OCI-LY3 (cell line): Measurements from ENCODE around the gene TNFRSF14.

Experiments used
- H2AFZ ChIP-seq: fragments of 200-600, 300-600 bp; shearing (Covaris generic); 2 replicates; pipeline ENCODE4 v1.6.0; 2014; ENCODE audit warnings: antibody characterized with exemption, low read depth, low read length
- H3K27ac ChIP-seq: fragments of 200-600, 300-600 bp; sonication (generic); 2 replicates; pipeline ENCODE4 v1.5.1; 2014; ENCODE audit warnings: mild to moderate bottlenecking, low read length, moderate library complexity, mixed read lengths
- H3K27me3 ChIP-seq: fragments of 200-600, 300-600 bp; sonication (generic); 2 replicates; pipeline ENCODE4 v1.6.1; 2014; ENCODE audit warnings: low read depth, low read length, mixed read lengths
- H3K36me3 ChIP-seq: fragments of 200-600, 300-600 bp; sonication (generic); replicated peaks from 2 replicates; pipeline ENCODE3; 2014; ENCODE audit warnings: low read depth, low read length, mixed read lengths
- H3K4me1 ChIP-seq: fragments of 300-600, 200-600 bp; sonication (generic); 2 replicates; pipeline ENCODE4 v1.6.1; 2014; ENCODE audit warnings: low read length, mixed read lengths
- H3K4me2 ChIP-seq: fragments of 200-600, 300-600 bp; sonication (generic); 2 replicates; pipeline ENCODE4 v1.6.1; 2014; ENCODE audit warnings: low read length, mixed read lengths
- H3K4me3 ChIP-seq: fragments of 300-600, 200-600 bp; sonication (generic); 2 replicates; pipeline ENCODE4 v1.5.1; 2014; ENCODE audit warnings: antibody characterized with exemption, mild to moderate bottlenecking, low read length, moderate library complexity
- H3K79me2 ChIP-seq: fragments of 300-600, 200-600 bp; shearing (Covaris generic); 2 replicates; pipeline ENCODE4 v1.6.1; 2014; ENCODE audit warnings: mild to moderate bottlenecking, low read length, mixed read lengths
- H3K9ac ChIP-seq: fragments of 300-600, 200-600 bp; shearing (Covaris generic); 2 replicates; pipeline ENCODE4 v1.6.0; 2014; ENCODE audit warnings: mild to moderate bottlenecking, low read length, moderate library complexity
- H3K9me3 ChIP-seq: fragments of 200-600, 300-600 bp; shearing (Covaris generic); 2 replicates; pipeline ENCODE4 v1.6.1; 2014; ENCODE audit warnings: low read length, mixed read lengths; ENCODE audit not compliant: insufficient read depth
- H4K20me1 ChIP-seq: fragments of 200-600, 300-600 bp; sonication (generic); 2 replicates; pipeline ENCODE4 v1.6.1; 2016; ENCODE audit warnings: low read length, mixed read lengths; ENCODE audit not compliant: insufficient read depth
- CTCF ChIP-seq: fragments of 200-600, 300-600 bp; sonication (generic); IDR thresholded peaks from 2 replicates; pipeline ENCODE4 v1.5.1; 2014; ENCODE audit warnings: antibody characterized with exemption, low read length, low read depth
- EZH2phosphoT487 ChIP-seq: fragments of 200-600 bp; shearing (Covaris generic); IDR thresholded peaks from 2 replicates; pipeline ENCODE4 v1.6.1; 2018; ENCODE audit warnings: antibody characterized with exemption, mixed run types, low read depth

TNFRSF14 gene

GRCh38 chr1:2516946-2517345 is 39.2 kb upstream of the TNFRSF14 start:
- Histone ChIP-seq H4K20me1 (peaks cover 11% of the 10 kb centered on the region; the same call in 1 of the 2 replicates), H3K4me1 (no peaks in the 10 kb centered on the region), H3K79me2 (peaks cover 10% of the 10 kb centered on the region; the same call in 1 of the 2 replicates), H3K27ac (no peak overlapping the region), H2AFZ (no peak overlapping the region), H3K36me3 (peaks cover 27% of the 10 kb centered on the region), H3K4me3 (no peak overlapping the region), H3K9me3 (no peaks in the 10 kb centered on the region), H3K9ac (no peak overlapping the region), H3K4me2 (no peak overlapping the region), H3K27me3 (no peaks in the 10 kb centered on the region)
- TF ChIP-seq CTCF (no peak), EZH2phosphoT487 (no peak)

- H3K4me2 ChIP-seq: no peak overlapping the region
These were observed 38.2 kb upstream of the TNFRSF14 start for GRCh38 chr1:2517966-2518365.

GRCh38 chr1:2518528-2518927 is 37.6 kb upstream of the TNFRSF14 start:
- no peaks in the 10 kb centered on the region for H3K4me1 ChIP-seq
- TF ChIP-seq EZH2phosphoT487 (no peak), CTCF (no peak)
- peaks cover 26% of the 10 kb centered on the region for H3K79me2 ChIP-seq
- H3K4me3 ChIP-seq: no peak overlapping the region
- no peak overlapping the region for H3K27ac ChIP-seq
- H3K36me3 ChIP-seq: peaks cover 19% of the 10 kb centered on the region
- no peak overlapping the region for H3K9ac ChIP-seq
- no peak overlapping the region for H3K4me2 ChIP-seq
- no peak overlapping the region for H2AFZ ChIP-seq
- no peaks in the 10 kb centered on the region for H3K9me3 ChIP-seq
- no peaks in the 10 kb centered on the region for H3K27me3 ChIP-seq
- peaks cover 26% of the 10 kb centered on the region for H4K20me1 ChIP-seq

More at GRCh38 chr1:2517966-2518365, 38.2 kb upstream of the TNFRSF14 start:
- H3K9ac ChIP-seq: no peak overlapping the region
- no peaks in the 10 kb centered on the region for H3K4me1 ChIP-seq
- H2AFZ ChIP-seq: no peak overlapping the region
- H3K79me2 ChIP-seq: peaks cover 21% of the 10 kb centered on the region
- no peaks in the 10 kb centered on the region for H3K27me3 ChIP-seq
- H3K4me3 ChIP-seq: no peak overlapping the region
- TF ChIP-seq CTCF (no peak), EZH2phosphoT487 (no peak)
- H3K27ac ChIP-seq: no peak overlapping the region
- H4K20me1 ChIP-seq: peaks cover 21% of the 10 kb centered on the region
- no peaks in the 10 kb centered on the region for H3K9me3 ChIP-seq
- peaks cover 20% of the 10 kb centered on the region for H3K36me3 ChIP-seq

GRCh38 chr1:2519029-2519685 is 37.0 kb upstream of the TNFRSF14 start:
- H3K4me1 ChIP-seq: no peaks in the 10 kb centered on the region
- H3K27ac ChIP-seq: no peak overlapping the region
- no peaks in the 10 kb centered on the region for H3K9me3 ChIP-seq
- H3K4me3 ChIP-seq: no peak overlapping the region
- H3K79me2 ChIP-seq: peaks cover 32% of the 10 kb centered on the region
- H2AFZ ChIP-seq: no peak overlapping the region
- H4K20me1 ChIP-seq: peaks cover 33% of the 10 kb centered on the region
- H3K9ac ChIP-seq: no peak overlapping the region
- TF ChIP-seq EZH2phosphoT487: no peak
- TF ChIP-seq CTCF: no peak
- H3K4me2 ChIP-seq: no peak overlapping the region
- H3K27me3 ChIP-seq: no peaks in the 10 kb centered on the region
- peaks cover 15% of the 10 kb centered on the region for H3K36me3 ChIP-seq
